Smooth muscle cell (in vitro differentiated cells): Measurements from ENCODE around the gene LAD1. TPM values are rescaled to one million over a fixed set of nuclear protein-coding genes. Genes with fewer than 3 reads are reported as not detected.

ENCODE experiments used
- DNase-seq: peaks from one replicate; lab custom pipeline; 2025; ENCODE audit not compliant: unreplicated experiment; lab: John Stamatoyannopoulos, UW
- H2AFZ ChIP-seq: fragments of 200-600 bp; sonication (generic); 2 replicates; pipeline ENCODE4 v1.6.0; 2016; ENCODE audit warnings: antibody characterized with exemption, low read depth, mild to moderate bottlenecking
- H3F3A ChIP-seq: fragments of 200-600 bp; sonication (generic); 2 replicates; pipeline ENCODE4 v1.6.0; 2017; ENCODE audit warnings: antibody characterized with exemption, low read depth
- H3K27ac ChIP-seq: fragments of 200-600 bp; sonication (generic); 2 replicates; pipeline ENCODE4 v1.5.1; 2016; ENCODE audit warnings: low read depth, mild to moderate bottlenecking
- H3K27me3 ChIP-seq: fragments of 200-600 bp; sonication (generic); 2 replicates; pipeline ENCODE4 v1.6.1; 2016; ENCODE audit warnings: low read depth, mild to moderate bottlenecking
- H3K36me3 ChIP-seq: fragments of 200-600 bp; sonication (generic); 2 replicates; pipeline ENCODE4 v1.5.1; 2016; ENCODE audit warnings: low read depth
- H3K4me1 ChIP-seq: fragments of 200-600 bp; sonication (generic); 2 replicates; pipeline ENCODE4 v1.5.1; 2016; ENCODE audit warnings: low read depth
- H3K4me2 ChIP-seq: fragments of 200-600 bp; sonication (generic); 2 replicates; pipeline ENCODE4 v1.6.0; 2016; ENCODE audit warnings: mild to moderate bottlenecking
- H3K4me3 ChIP-seq: fragments of 200-600 bp; sonication (generic); 2 replicates; pipeline ENCODE4 v1.5.1; 2016; ENCODE audit warnings: mild to moderate bottlenecking
- H3K79me2 ChIP-seq: fragments of 200-600 bp; sonication (generic); 2 replicates; pipeline ENCODE4 v1.6.0; 2016; ENCODE audit warnings: low read depth, mild to moderate bottlenecking
- H3K9ac ChIP-seq: fragments of 200-600 bp; sonication (generic); 2 replicates; pipeline ENCODE4 v1.6.0; 2016; ENCODE audit warnings: low read depth
- H3K9me3 ChIP-seq: fragments of 200-600 bp; sonication (generic); replicated peaks from 2 replicates; pipeline ENCODE4 v1.5.1; 2016; ENCODE audit warnings: low read depth
- H4K20me1 ChIP-seq: fragments of 200-600 bp; sonication (generic); 2 replicates; pipeline ENCODE4 v1.6.0; 2016; ENCODE audit warnings: low read depth
- CTCF ChIP-seq: fragments of 200-600 bp; sonication (generic); IDR thresholded peaks from 2 replicates; pipeline ENCODE4 v1.5.1; 2017; ENCODE audit warnings: borderline replicate concordance, mild to moderate bottlenecking, antibody characterized with exemption; ENCODE audit not compliant: insufficient read depth, poor library complexity, severe bottlenecking
- WGBS: methylation state at CpG from one replicate; pipeline ENCODE4 v1.1.7; 2016; ENCODE audit warnings: low lambda C conversion rate; 5-methylcytosine and 5-hydroxymethylcytosine counted together
- polyA plus RNA-seq: library from polyadenylated mRNA; unstranded; fragments of >200 nt; fragmentation: Nextera tagmentation; extraction: Ambion mirVana; gene quantifications from 2 replicates; pipeline ENCODE4 v1.2.1, GENCODE V29; 2016
- total RNA-seq: library from RNA; depleted of rRNA; stranded (reverse); fragments of >200 nt; gene quantifications from 2 replicates; pipeline ENCODE4 v1.2.3, GENCODE V29; 2014

The LAD1 gene
- total and polyA plus RNA-seq, 2 experiments from 2014 or later: 6.9 to 8.8 TPM

GRCh38 chr1:201434266-201434665 lies 35.1 kb upstream of the LAD1 start:
- Histone ChIP-seq H3K27ac (no peak overlapping the region), H3F3A (peaks cover 3% of the 10 kb centered on the region), H4K20me1 (no peaks in the 10 kb centered on the region), H3K4me2 (no peak overlapping the region), H2AFZ (no peak overlapping the region), H3K36me3 (no peaks in the 10 kb centered on the region), H3K9me3 (no peaks in the 10 kb centered on the region), H3K27me3 (no peaks in the 10 kb centered on the region), H3K79me2 (no peaks in the 10 kb centered on the region), H3K4me1 (peaks cover 5% of the 10 kb centered on the region), H3K4me3 (no peak overlapping the region), H3K9ac (no peak overlapping the region)
- no peak for TF ChIP-seq CTCF
- 95% methylated on average over 3 of the region's 3 CpGs for WGBS
- no peak for DNase-seq

- Histone ChIP-seq H3K4me2 (no peak overlapping the region), H2AFZ (no peak overlapping the region), H4K20me1 (no peaks in the 10 kb centered on the region), H3K9ac (no peak overlapping the region), H3K27ac (no peak overlapping the region), H3F3A (peaks cover 3% of the 10 kb centered on the region), H3K4me3 (no peak overlapping the region), H3K36me3 (no peaks in the 10 kb centered on the region), H3K27me3 (no peaks in the 10 kb centered on the region), H3K4me1 (peaks cover 5% of the 10 kb centered on the region), H3K9me3 (no peaks in the 10 kb centered on the region), H3K79me2 (no peaks in the 10 kb centered on the region)
- WGBS: 89% methylated on average over 6 of the region's 6 CpGs
- no peak for TF ChIP-seq CTCF
- DNase-seq: no peak
Measured at GRCh38 chr1:201433609-201434008, 34.5 kb upstream of the LAD1 start.

GRCh38 chr1:201430776-201431175 lies 31.7 kb upstream of the LAD1 start:
- no peak overlapping the region for H3K27ac ChIP-seq
- H3K9ac ChIP-seq: no peak overlapping the region
- TF ChIP-seq CTCF: no peak
- WGBS: 87% methylated on average over 4 of the region's 4 CpGs
- H4K20me1 ChIP-seq: no peaks in the 10 kb centered on the region
- no peaks in the 10 kb centered on the region for H3K9me3 ChIP-seq
- H3F3A ChIP-seq: no peaks in the 10 kb centered on the region
- no peak for DNase-seq
- no peaks in the 10 kb centered on the region for H3K27me3 ChIP-seq
- no peak overlapping the region for H3K4me3 ChIP-seq
- H3K4me1 ChIP-seq: no peaks in the 10 kb centered on the region
- H3K36me3 ChIP-seq: no peaks in the 10 kb centered on the region
- no peak overlapping the region for H3K4me2 ChIP-seq
- no peak overlapping the region for H2AFZ ChIP-seq
- no peaks in the 10 kb centered on the region for H3K79me2 ChIP-seq

- Histone ChIP-seq H3K4me3 (no peak overlapping the region), H3K4me2 (no peak overlapping the region), H3K9ac (no peak overlapping the region), H3K4me1 (no peaks in the 10 kb centered on the region), H2AFZ (no peak overlapping the region), H4K20me1 (no peaks in the 10 kb centered on the region), H3K36me3 (no peaks in the 10 kb centered on the region), H3F3A (no peaks in the 10 kb centered on the region), H3K27me3 (no peaks in the 10 kb centered on the region), H3K9me3 (no peaks in the 10 kb centered on the region), H3K27ac (no peak overlapping the region), H3K79me2 (no peaks in the 10 kb centered on the region)
- 93% methylated on average over 18 of the region's 18 CpGs for WGBS
- no peak for TF ChIP-seq CTCF
- DNase-seq: no peak
Measured at GRCh38 chr1:201429736-201430501, 30.8 kb upstream of the LAD1 start.
